GM18951 (cell line): ENCODE measurements around the gene MSS51.
A peak's percentile ranks its signal among the peaks of the same experiment; 100 is the strongest.

Source experiments
- POLR2A ChIP-seq: IDR thresholded peaks from 4 replicates; pipeline ENCODE4 v1.6.1; 2011; ENCODE audit warnings: mild to moderate bottlenecking; ENCODE audit not compliant: insufficient read length, insufficient read depth; ENCODE audit errors: extremely low read depth
- in situ Hi-C: fragments of 300-500 bp; cut with MboI; formaldehyde crosslinking; loops from one replicate; pipeline ENCODE4 v1.12.0; 2022; ENCODE audit warnings: low sequenced_read_pairs, mixed read lengths, inconsistent platforms; ENCODE audit not compliant: unreplicated experiment

MSS51 gene

GRCh38 chr10:73439605-73440312 lies 6.4 kb upstream of the MSS51 start:
- TF ChIP-seq POLR2A = no peak
- in situ Hi-C loops = no loop called here

- in situ Hi-C loops = no loop called here
- no peak for TF ChIP-seq POLR2A
Measured at GRCh38 chr10:73439055-73439454, 5.7 kb upstream of the MSS51 start.

GRCh38 chr10:73432646-73433537 lies 469 bp downstream of the MSS51 start:
- in situ Hi-C loops = no loop called here
- TF ChIP-seq POLR2A = no peak

- TF ChIP-seq POLR2A = no peak
Measured at GRCh38 chr10:73426318-73426717, 7.0 kb downstream of the MSS51 start.

GRCh38 chr10:73424478-73424877 lies 8.9 kb downstream of the MSS51 start:
- no peak for TF ChIP-seq POLR2A
- in situ Hi-C loops = no loop called here

More at GRCh38 chr10:73426318-73426717, 7.0 kb downstream of the MSS51 start:
- in situ Hi-C loops = no loop called here

- in situ Hi-C loops = no loop called here
- no peak for TF ChIP-seq POLR2A
Measured at GRCh38 chr10:73423309-73423708, 10.1 kb downstream of the MSS51 start.

GRCh38 chr10:73416571-73416970 lies 16.8 kb downstream of the MSS51 start:
- in situ Hi-C loops = no loop called here
- TF ChIP-seq POLR2A = no peak

- TF ChIP-seq POLR2A = no peak
- in situ Hi-C loops = no loop called here
Measured at GRCh38 chr10:73414230-73414945, 19.0 kb downstream of the MSS51 start.

GRCh38 chr10:73413528-73414229 lies 19.7 kb downstream of the MSS51 start, which contains the start of gene ANXA7:
Gene ANXA7 (minus strand): TSS chr10:73414058. CDS start chr10:73400856, 13,202 bp downstream.
- in situ Hi-C loops = no loop called here
- peak; percentile 86 for TF ChIP-seq POLR2A

- in situ Hi-C loops = no loop called here
Measured at GRCh38 chr10:73413108-73413527, 20.2 kb downstream of the MSS51 start.

GRCh38 chr10:73410897-73411296 lies 22.5 kb downstream of the MSS51 start:
- TF ChIP-seq POLR2A = no peak
- in situ Hi-C loops = no loop called here

More at GRCh38 chr10:73413108-73413527, 20.2 kb downstream of the MSS51 start:
- TF ChIP-seq POLR2A = no peak

- no peak for TF ChIP-seq POLR2A
Measured at GRCh38 chr10:73408978-73409521, 24.3 kb downstream of the MSS51 start.

More at GRCh38 chr10:73408978-73409521, 24.3 kb downstream of the MSS51 start:
- in situ Hi-C loops = no loop called here
